AG09319 (cell line): ENCODE data around the gene ZNF804B.

Experiments used
- DNase-seq: peaks from one replicate; pipeline ENCODE4 v3.0.0-alpha.2; 2010; ENCODE audit warnings: low read depth; ENCODE audit errors: extremely low read depth
- TF ChIP-seq, protein P1 (sequence below): IDR thresholded peaks from 2 replicates; pipeline ENCODE4 v1.5.1; 2011; ENCODE audit warnings: low read depth, mild to moderate bottlenecking, inconsistent platforms, low read length, moderate library complexity

ZNF804B gene

DNA sequence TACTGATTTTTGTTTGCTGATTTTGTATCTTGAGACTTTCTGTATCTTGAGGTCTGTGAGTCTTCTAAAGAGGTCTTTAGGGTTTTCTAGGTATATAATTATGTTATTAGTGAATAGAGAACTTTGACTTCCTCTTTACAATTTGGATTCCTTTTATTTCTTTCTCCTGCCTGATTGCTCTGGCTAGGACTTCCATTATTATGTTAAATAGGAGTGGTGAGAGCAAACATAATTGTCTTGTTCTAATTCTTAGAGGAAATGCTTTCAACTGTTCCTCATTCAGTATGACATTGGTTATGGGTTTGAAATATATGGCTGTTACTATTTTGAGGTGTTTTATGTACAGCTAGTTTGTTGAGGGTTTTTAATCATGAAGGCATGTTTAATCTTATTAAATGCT is 344.1 kb downstream of the ZNF804B start:
- TF ChIP-seq, protein P1, sequence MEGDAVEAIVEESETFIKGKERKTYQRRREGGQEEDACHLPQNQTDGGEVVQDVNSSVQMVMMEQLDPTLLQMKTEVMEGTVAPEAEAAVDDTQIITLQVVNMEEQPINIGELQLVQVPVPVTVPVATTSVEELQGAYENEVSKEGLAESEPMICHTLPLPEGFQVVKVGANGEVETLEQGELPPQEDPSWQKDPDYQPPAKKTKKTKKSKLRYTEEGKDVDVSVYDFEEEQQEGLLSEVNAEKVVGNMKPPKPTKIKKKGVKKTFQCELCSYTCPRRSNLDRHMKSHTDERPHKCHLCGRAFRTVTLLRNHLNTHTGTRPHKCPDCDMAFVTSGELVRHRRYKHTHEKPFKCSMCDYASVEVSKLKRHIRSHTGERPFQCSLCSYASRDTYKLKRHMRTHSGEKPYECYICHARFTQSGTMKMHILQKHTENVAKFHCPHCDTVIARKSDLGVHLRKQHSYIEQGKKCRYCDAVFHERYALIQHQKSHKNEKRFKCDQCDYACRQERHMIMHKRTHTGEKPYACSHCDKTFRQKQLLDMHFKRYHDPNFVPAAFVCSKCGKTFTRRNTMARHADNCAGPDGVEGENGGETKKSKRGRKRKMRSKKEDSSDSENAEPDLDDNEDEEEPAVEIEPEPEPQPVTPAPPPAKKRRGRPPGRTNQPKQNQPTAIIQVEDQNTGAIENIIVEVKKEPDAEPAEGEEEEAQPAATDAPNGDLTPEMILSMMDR, result no peak

DNA sequence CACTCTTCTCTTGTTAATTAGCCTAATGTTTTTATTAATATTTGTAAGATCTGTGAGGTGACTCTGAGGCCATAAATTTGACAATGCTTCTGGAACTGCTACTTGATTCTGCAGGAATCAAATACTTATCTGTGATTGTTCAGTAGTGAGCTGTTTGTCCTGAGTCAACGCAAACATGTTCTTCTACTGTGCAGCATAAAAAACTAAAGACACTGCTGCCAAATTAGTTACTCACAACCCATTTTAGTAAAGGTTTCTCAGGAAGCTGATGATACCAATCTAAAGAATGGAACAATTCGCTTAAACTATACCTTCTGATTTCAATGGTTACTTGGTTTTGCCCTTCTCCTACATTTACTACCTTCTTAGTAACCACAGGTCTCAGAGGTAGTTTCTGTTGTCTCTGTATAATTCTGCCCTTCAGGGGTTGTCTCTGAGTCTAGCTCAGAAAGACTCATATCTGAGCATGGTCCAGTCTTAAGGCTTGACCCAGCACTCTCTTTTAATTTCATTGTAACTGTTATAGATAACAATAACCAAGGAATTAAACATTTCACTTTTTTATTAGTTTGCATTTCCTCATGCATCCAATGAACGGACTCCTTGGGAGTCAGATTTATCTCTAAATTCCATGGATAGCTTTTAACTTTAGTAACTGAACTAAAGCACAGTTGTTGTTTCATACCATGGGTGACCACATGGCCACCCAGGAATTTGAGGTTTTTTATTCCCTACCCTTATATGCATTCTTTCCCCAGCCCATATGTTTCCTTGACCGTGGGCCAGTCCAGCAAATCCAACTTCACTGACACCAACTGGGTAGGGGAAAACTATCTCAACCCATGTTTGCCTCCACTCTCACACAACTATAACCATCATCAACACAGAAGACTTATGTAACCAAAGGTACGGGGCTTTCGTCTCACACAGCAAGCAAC is 345.5 kb downstream of the ZNF804B start:
- TF ChIP-seq, protein P1, result no peak
- DNase-seq, result no peak

More for the DNA sequence above, 344.1 kb downstream of the ZNF804B start:
- DNase-seq, result no peak

DNA sequence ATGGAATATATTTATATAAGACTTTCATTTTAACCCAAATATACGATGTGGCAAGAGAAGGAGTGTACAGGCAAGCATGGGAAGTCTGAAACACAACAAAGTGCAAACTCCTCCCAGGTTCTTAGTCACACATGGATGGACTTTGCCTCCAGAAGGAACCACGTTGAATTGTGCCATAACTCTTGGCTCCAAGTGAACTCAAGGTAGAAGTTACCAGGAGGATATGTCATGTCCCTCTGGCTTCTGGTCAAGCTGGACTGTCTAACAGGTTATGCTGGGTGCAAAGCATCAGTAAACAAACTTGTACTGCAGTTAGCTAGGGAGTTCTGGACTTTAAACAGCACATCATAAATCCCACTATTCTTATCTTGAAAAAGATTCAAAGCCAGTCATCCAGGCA is 364.4 kb downstream of the ZNF804B start:
- DNase-seq, result no peak
- TF ChIP-seq, protein P1, result no peak

DNA sequence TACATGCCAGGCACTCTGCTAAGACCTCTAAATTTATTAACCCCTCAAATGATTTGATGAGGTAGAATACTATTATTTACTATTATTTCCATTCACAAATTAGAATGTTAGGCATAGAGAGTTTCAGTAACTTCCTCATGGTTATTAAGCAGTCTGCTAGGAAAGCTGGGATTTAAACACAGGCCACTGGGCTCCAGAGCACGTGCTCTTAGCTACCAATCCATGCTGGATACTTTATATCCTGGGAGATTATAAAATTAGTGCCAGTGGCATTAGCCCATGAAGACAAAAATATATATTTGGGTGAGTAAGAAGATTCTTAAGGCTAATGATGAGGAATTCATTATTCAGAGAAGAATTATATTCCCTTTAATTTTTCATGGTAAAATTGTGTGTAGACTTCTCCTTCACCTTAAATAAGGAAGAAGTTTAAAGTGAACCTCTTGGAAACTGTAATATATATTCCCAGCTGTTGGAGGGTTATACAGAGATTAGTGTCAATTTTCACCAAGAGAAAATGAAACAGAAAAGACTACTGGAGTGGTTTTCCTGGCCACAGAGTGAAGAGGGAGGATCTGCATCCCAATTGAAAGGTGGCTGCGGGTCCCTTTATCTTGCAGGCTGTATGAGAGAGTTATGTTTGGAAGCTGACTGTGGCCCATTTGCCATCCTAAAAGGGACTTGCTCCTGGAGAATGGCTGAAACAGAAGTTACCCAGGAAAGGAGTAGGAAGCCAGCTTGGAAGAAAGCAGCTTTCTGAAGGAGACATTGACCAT is 370.3 kb downstream of the ZNF804B start:
- TF ChIP-seq, protein P1, result no peak
- DNase-seq, result no peak

DNA sequence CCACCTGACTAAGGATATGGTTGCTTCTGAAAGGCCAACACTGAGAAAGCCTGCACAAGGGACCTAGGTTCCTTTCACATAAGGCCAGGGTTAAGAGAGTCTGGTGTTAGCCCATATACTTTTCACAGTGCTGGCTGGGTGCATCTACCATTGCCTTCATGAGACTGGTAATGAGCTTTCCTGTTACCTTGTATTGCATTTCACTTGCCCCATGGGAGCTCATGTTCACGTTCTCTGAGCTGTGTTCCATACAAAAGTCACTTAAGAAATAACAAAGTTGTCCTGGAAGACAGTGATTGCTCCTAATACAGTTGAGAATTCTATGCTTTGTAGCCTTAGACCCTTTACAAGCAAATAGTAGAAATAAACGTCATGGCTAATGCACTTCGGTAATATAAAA is 373.9 kb downstream of the ZNF804B start:
- no peak for DNase-seq
- TF ChIP-seq, protein P1, result no peak

DNA sequence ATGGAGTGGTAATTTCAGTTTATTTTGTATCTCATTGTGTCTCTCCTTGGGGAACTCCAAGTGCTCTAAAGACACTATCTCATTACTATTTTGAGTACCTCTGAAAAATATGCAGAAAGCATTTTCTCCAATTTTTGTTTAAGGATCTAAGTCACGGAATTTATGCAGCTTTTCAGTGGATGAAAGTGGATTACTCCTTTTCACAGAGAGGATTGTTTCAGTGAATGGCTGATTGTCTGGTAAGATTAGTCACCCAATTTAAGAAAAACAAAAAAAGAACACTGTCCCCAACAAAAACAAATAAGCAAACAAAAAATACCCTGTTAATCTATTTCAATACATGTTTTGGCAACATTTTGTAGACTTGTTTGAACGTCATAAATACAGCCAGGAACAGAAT is 374.3 kb downstream of the ZNF804B start:
- no peak for DNase-seq
- TF ChIP-seq, protein P1, result no peak

DNA sequence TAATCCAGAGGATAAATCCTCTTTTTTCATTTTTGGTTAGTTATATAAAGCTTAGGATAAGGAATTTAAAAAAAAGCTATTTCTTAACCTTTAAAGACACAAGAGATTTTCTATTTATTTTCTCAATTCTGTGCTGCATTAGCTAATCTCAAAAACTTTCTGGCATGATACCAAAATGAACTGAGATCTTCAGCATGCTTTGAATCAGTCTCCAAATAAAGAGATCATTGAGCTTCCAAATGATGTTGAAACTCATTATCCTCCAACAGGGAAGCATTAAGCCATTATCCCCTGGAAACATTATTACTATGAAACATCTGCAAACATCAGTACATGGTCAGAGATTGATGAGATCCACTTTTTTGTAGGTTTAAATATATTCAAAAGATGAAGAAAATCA is 386.3 kb downstream of the ZNF804B start:
- no peak for DNase-seq
- TF ChIP-seq, protein P1, result no peak
